ENCODE data around the gene CHRM1.
"Not testable (repeated sequence)": the region's sequence is repeated elsewhere in the genome, so short reads cannot be mapped to it uniquely, and the experiment has no call there.

CHRM1 gene

GRCh38 chr11:62921201-62921572, at the start of gene CHRM1:
CHRM1 (minus strand) TSS chr11:62921363; CDS start chr11:62911100, 10,263 bp downstream.
- DNase-seq (ENCODE audit: low read depth, low spot score) = no peak

DNA sequence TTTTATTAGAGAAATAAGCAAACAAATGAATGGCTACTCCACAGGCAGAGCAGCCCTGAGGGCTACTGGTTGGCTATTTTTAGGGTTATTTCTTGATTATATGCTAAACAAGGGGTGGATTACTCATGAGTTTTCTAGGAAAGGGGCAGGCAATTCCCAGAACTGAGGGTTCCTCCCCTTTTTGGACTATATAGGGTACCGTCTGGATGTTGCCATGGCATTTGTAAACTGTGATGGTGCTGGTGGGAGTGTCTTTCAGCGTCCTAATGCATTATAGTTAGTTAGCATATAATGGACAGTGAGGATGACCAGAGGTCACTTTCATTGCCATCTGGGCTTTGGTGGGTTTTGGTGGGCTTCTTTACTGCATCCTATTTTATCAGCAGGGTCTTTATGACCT, 44.4 kb upstream of the CHRM1 start:
- no peak for DNase-seq (ENCODE audit: low read depth, low spot score)

DNA sequence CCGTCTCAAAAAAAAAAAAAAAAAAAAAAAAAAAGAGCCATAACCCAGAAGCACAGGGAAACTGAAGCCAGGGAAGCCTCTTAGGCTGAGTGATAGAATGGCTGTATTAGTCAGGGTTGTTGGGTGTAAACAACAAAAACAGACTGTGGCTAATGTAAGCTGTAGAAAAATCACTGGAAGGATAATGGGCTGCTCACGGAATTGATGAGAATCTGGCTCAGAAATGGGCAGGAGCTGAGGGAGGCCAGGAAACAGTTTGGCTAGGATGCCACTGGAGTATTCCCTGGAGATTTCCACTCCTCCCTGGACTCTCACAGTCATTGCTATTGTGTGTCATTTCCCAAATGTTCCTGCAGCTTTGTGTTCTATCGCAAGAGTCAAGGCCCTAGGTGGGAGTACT, 41.2 kb upstream of the CHRM1 start:
- no peak for DNase-seq (ENCODE audit: low read depth, low spot score)

GRCh38 chr11:62961017-62961570, 39.9 kb upstream of the CHRM1 start:
- DNase-seq (ENCODE audit: low read depth, low spot score) = no peak

DNA sequence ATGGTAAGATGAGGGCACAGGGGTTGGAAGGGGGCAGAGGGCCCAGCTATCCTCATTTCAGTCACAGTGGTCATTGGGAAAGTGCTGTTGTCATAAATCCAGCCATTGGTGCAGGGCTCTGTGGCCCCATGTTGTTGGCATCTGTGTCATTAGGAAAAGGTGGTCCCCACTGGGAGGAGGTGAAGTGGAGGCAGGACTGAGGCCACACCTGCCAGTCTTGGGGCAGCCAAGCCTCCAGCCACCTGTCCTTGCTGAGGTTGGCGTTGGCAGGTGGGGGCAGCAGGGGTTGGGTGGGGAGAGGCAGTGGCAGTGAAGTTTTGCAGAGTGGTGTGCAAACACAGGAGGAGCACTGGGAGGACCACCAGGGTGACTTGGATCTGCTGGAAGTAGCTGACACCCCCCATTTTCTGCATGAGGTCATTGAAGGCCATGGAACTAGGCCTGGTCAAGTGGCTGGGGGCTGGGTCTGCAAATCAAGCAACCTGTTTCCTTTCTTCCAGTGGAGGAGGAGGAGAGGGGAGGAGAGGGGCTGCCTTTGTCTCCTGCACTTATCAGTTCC, 38.3 kb upstream of the CHRM1 start:
- no peak for DNase-seq (ENCODE audit: low read depth, low spot score)

DNA sequence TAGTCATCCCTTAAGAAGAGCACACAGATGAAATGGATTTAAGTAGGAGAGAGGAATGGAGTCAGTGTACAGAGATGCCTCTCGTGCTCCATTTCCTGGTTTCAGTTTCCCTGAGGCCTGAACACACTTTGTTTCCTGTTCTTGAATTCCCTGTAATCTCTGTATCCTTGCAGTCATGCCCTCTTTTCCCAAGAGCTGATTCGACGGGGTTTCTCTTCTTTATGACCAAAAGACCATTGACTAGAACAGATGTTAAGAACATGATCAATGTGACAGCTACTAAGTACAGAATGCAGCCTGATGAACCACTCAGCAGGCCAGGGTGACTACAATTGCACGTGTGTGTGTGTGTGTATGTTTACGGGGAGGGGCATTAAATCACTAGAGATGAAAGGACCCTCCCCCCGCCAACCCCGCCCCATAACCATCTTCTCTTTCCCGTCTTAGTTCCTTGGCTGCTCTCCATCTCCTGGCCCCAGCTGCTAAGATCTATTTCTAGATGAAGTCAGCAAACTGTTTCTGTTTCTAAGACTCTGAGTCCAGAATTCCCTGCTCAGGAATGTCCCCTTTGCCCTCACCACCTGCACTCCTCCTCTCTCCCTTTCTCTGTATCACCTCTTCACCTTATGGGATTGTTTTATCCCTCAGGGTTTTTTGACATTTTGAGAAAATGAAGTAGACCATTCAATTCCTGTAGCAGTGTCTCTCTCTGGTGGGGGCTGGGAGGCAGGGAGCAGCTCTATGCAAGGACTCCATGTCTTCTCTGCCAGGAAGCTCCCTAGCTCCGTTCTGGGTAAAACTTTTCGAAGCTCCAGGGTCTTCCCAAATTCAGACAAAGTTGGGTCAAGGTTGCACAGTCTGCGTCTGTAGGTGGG, 37.6 kb upstream of the CHRM1 start:
- no peak for DNase-seq (ENCODE audit: low read depth, low spot score)

DNA sequence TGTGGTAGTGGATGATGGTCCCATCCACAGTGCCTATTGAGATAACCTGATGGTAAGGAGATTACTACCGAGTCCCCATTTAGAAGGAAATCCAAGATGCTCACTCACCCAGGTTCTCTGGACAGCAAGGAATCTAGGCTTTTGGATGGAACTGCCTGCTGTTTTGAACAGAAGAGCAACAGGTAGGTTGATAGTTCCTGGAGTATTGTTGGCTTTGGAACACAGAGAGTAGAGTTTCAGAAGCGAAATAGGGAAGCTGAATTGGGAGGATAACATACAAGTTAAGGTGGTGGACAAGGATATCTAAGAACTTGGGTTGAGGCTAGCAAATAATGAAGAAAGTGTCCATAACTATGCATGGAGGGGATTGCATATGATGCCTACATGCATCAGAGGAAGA, 36.0 kb upstream of the CHRM1 start:
- DNase-seq (ENCODE audit: low read depth, low spot score) = no peak

- DNase-seq (ENCODE audit: low read depth, low spot score) = no peak
These were observed 33.3 kb upstream of the CHRM1 start for GRCh38 chr11:62954478-62954877.

DNA sequence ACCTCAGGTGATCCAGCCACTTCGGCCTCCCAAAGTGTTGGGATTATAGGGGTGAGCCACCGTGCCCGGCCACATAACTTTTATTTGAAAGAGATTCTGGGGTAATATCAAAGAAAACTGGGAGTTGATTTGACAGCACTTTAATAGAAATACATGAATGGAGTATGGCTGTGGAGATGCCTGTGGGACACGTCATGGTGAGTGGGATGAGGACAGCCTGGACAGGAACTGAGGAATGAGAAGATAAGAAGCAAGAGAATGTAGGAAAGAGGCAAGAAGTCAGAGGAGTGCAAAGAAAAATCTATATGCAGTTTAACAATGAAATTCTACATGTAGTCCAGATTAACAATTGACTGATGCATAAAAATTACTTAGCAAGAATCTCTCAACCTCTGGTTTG, 32.6 kb upstream of the CHRM1 start:
- no peak for DNase-seq (ENCODE audit: low read depth, low spot score)

DNA sequence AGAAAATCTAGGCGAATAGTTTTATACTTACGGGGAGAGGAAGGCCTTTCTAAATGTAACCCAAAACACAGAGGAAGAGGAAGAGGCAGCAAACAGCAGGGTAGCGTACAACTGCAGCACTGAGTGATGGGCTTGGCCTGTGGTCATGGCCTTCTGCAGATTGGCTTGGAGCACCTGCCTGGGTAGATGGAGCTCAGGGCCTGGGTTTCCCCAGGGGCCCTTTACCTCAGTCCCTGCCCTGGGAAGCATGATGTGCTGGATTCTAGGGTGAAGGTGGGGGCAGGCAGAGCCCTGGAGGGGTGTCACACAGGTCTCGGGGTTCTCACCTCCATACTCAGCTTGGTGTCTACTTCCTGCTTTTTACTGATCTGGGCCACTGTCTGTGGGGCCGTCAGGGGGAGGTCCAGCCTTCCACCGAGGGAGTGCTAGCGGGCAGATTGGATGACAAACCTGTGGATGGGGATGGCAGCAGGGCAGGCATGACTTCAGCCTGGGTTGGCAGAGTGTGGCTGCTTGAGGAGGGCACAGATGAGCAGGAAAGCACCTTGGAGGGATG, 27.7 kb upstream of the CHRM1 start:
- DNase-seq (ENCODE audit: low read depth, low spot score) = no peak

DNA sequence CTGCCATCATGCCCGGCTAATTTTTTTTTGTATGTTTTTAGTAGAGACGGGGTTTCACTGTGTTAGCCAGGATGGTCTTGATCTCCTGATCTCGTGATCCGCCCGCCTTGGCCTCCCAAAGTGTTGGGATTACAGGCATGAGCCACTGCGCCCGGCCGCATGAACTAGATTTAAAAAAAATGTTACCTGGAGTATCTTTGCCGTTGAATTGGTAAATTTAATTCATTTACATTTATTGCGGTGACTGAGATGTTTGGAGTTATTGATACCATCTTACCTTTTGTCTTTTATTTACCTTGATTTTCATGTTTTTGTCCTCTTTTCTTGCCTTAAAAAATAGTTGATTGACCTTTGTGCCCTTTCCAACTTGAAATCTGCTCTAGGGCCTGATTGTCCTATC, 24.4 kb upstream of the CHRM1 start:
- not testable (repeated sequence) for DNase-seq (ENCODE audit: low read depth, low spot score)

DNA sequence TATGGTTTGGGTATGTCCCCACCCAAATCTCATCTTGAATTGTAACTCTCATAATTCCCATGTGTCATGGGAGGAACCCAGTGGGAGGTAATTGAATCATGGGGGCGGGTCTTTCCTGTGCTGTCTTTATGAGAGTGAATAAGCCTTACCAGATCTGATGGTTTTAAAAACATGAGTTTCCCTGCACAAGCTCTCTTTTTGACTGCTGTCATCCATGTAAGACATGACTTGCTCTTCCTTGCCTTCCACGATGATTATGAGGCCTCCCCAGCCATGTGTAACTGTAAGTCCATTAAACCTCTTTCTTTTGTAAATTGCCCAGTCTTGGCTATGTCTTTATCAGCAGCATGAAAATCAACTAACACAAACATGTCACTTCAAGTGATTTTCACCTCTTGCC, 16.4 kb upstream of the CHRM1 start:
- not testable (repeated sequence) for DNase-seq (ENCODE audit: low read depth, low spot score)

DNA sequence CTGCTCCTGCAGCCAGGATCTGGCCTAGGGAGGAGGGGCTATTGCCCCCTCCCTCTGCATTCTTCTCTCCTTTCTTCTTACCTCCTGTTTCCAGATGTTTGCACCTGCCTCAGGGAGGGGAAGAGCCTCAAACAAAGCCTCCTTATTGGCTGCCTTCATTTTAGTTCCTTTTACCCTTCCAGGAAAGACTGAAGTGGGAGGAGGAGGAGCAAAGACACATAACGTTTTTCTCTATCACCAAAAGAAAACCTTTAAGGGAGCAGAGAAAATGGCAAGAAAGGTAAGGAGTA, 13.3 kb upstream of the CHRM1 start:
- no peak for DNase-seq (ENCODE audit: low read depth, low spot score)

GRCh38 chr11:62933750-62934495, 12.8 kb upstream of the CHRM1 start:
- no peak for DNase-seq (ENCODE audit: low read depth, low spot score)

DNA sequence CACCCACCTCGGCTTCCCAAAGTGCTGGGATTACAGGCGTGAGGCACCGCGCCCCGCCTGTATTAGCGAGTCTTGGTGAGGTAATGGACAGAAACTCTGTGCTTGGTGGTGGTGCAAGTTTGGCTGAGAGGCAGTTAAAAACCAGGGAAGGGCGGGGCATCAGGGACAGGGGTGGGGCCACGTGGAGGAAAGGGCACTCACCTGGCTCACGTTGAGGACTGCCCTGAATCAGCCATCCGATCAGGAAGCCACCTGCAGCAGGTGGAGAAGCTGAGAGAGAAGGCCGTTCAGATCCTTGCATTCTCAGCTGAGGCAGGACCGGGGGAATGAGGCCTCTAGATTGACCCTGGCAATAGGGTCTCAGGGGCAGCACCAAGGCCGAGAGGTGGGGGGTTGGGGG, 12.1 kb upstream of the CHRM1 start:
- DNase-seq (ENCODE audit: low read depth, low spot score) = no peak

GRCh38 chr11:62931499-62932278, 10.5 kb upstream of the CHRM1 start:
- no peak for DNase-seq (ENCODE audit: low read depth, low spot score)

- DNase-seq (ENCODE audit: low read depth, low spot score) = no peak
These were observed 9.5 kb upstream of the CHRM1 start for GRCh38 chr11:62930666-62931065.

DNA sequence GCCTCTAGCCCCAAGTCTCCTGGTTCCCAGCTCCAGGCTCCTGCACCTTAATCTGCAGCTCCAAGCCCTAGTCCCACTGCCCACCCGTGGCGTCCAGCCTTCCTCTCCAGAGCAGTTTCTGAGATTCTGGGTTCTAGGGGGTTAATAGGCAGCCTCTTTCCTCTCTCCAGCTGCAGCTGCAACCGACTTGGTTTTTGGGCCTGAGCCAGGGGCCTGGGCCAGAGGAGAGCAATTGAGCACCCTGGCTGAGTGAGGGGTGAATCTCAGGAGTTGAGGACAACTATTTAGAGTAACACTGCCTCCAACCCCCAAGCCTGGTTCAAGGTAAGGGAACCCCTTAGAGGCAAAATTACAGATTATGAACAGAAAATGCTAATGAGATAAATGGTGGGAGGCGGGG, 9.0 kb upstream of the CHRM1 start:
- no peak for DNase-seq (ENCODE audit: low read depth, low spot score)

DNA sequence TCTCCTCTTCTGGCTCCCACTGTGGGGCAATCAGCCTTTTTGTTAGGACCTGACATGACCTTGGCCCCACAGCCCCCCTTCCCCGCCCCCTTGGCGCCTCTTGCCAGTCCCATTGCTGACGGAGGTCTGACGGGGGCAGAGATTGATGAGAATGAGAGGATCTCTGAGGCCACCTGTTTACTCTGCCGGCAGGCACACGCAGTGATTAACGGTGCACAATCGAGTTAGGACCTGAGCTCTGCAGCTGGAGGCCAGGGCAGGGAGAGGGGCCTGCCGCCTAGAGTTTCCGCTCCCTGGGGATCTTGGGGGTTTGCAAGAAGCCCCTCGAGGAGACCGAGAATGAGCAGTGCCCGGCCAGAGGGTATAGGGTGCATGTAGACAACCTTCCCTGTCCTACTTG, 6.8 kb upstream of the CHRM1 start:
- no peak for DNase-seq (ENCODE audit: low read depth, low spot score)

GRCh38 chr11:62926680-62927455, 5.7 kb upstream of the CHRM1 start:
- DNase-seq (ENCODE audit: low read depth, low spot score) = no peak

All from iPS DF 19.7 (cell line).